ENCODE measurements around the gene DNAH2.

DNAH2 gene

GRCh38 chr17:7841396-7841914 lies 123.9 kb downstream of the DNAH2 start:
- H3K36me3 ChIP-seq (ENCODE audit: control insufficient read depth in 4 of 4, insufficient read depth in 4 of 4, low read length in 3 of 4), result peaks cover 0 to 26% (median 15%) of the 10 kb centered on the region in 4 experiments
- H3K4me3 ChIP-seq (ENCODE audit: control insufficient read depth in 1 of 7, extremely low read depth in 1 of 7, insufficient read depth in 4 of 7, low read depth in 2 of 7, low read length in 6 of 7), result peak overlapping the region; percentile 18 to 90 (median 80)
- no peaks in the 10 kb centered on the region for H3K9me3 ChIP-seq (ENCODE audit: control extremely low read depth in 1 of 5, control insufficient read depth in 4 of 5, insufficient read depth in 2 of 5, low read depth in 1 of 5, low read length in 4 of 5)
- ChIA-PET POLR2A (interaction anchor here (0.6 to 2.5 kb wide), 6 partner anchors 9 to 498 kb away, joined by 3 to 31 read pairs (median 10); partner anchors contain the start of genes CYB5D1, KDM6B and NAA38), CTCF (interaction anchor here (0.6 to 2.5 kb wide), 4 partner anchors 16 to 56 kb away, joined by 3 to 8 read pairs (median 4); no protein-coding TSS in a partner anchor)
- H3K4me1 ChIP-seq (ENCODE audit: control extremely low read depth in 1 of 4, control insufficient read depth in 4 of 4, insufficient read depth in 4 of 4, low read length in 3 of 4), result peaks cover 21 to 83% (median 81%) of the 10 kb centered on the region in 4 experiments
- peak; percentile 85 to 92 (median 89) for DNase-seq
- peak overlapping the region; percentile 94 to 96 for H3K27ac ChIP-seq (ENCODE audit: insufficient read depth in 1 of 2, low read depth in 1 of 2, low read length in 2 of 2, poor library complexity in 1 of 2, severe bottlenecking in 2 of 2)
- 6% methylated on average over 34 of the region's 34 CpGs for WGBS (ENCODE audit: insufficient coverage)
- H3K27me3 ChIP-seq (replicated peaks in 2 of 5; ENCODE audit: control insufficient read depth in 4 of 5, insufficient read depth in 5 of 5, low read length in 4 of 5), result no peaks in the 10 kb centered on the region

DNA sequence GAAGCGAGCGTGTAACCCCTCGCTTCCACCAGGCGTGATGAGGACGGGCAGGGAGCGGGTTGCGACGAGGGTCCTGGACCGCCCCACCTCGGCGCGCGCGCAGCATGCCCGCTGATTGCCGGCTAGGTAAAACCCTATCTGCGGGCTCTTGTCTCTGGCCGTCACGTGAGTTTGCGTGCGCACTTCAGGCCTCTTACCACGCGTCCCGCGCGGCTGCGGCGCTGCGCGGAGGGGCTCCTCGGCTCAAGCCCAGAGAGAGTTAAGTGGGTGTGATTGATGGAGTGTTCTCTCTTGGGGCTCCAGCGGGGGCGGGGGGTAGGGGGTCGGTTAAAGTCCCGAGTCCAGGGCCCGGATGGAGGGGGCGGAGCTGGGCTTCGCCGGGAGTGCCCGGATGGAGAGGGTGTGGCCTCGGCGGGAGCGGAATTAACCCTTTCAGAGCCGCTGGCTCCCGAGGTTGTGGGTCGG lies 124.4 kb downstream of the DNAH2 start:
- H3K4me1 ChIP-seq (ENCODE audit: control extremely low read depth in 1 of 4, control insufficient read depth in 4 of 4, insufficient read depth in 4 of 4, low read length in 3 of 4), result peaks cover 20 to 79% (median 76%) of the 10 kb centered on the region in 4 experiments
- H3K4me3 ChIP-seq (ENCODE audit: control insufficient read depth in 1 of 7, extremely low read depth in 1 of 7, insufficient read depth in 4 of 7, low read depth in 2 of 7, low read length in 6 of 7), result peak overlapping the region; percentile 49 to 90 (median 80)
- no peaks in the 10 kb centered on the region for H3K9me3 ChIP-seq (ENCODE audit: control extremely low read depth in 1 of 5, control insufficient read depth in 4 of 5, insufficient read depth in 2 of 5, low read depth in 1 of 5, low read length in 4 of 5)
- ChIA-PET POLR2A (interaction anchor here (0.6 to 2.5 kb wide), 6 partner anchors 9 to 98 kb away, joined by 3 to 31 read pairs (median 10); partner anchors contain the start of genes CYB5D1, KDM6B and NAA38), CTCF (interaction anchor here (0.6 to 2.5 kb wide), 3 partner anchors 17 to 33 kb away, joined by 3 to 8 read pairs (median 3); no protein-coding TSS in a partner anchor)
- H3K27ac ChIP-seq (ENCODE audit: insufficient read depth in 1 of 2, low read depth in 1 of 2, low read length in 2 of 2, poor library complexity in 1 of 2, severe bottlenecking in 2 of 2), result peak overlapping the region; percentile 94 to 96
- under 1% methylated on average over 38 of the region's 46 CpGs for WGBS (ENCODE audit: insufficient coverage)
- no peaks in the 10 kb centered on the region for H3K27me3 ChIP-seq (replicated peaks in 2 of 5; ENCODE audit: control insufficient read depth in 4 of 5, insufficient read depth in 5 of 5, low read length in 4 of 5)
- H3K36me3 ChIP-seq (ENCODE audit: control insufficient read depth in 4 of 4, insufficient read depth in 4 of 4, low read length in 3 of 4), result peaks cover 0 to 30% (median 18%) of the 10 kb centered on the region in 4 experiments
- peak; percentile 89 to 96 (median 93) for DNase-seq

DNA sequence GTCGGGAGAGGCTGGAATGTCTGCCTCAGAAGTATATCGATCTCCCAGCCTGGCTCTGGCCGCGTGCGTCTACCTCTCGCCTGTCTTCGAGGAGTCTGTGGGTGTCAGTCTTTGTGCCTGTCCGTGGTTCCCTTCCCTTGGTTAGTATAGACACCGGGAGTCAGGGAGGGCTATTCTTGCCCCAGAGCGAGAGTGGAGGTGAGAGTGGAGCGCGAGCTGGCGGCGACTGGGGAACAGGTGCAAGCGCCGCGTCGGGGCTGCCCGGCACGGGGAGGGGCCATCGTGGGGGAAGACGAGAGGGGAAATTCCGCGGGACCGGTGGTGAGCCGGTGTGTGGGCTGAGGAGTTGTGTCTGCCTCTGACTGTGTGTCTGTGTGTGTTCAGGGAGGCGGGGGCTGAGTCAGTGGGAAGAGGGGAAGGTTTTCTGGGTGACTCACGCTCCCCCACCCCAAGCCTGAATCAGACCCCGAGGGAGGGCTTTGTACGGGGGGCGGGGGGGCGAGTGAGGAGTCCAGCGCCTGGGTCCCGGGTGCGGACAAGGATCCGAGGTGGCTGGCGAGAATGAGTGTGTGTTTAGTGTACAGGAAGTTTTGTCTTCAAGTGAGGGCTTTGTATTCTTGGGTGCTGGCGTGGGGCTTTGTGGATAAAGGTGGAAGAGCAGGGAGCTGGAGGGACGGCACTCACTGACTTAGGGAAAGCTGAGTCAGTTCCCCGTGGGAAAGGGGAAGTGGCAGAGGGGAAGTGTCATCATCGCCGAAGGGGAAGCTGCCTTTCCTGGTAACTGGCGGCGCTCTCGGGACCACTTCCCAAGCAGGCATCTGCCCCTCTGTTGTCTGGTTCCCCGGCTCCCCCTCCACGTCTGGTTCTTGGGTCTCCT lies 125.1 kb downstream of the DNAH2 start:
- peak; percentile 87 to 97 (median 97) for DNase-seq
- POLR2A ChIA-PET, result interaction anchor here (0.9 to 4.1 kb wide), 10 partner anchors 7 to 262 kb away, joined by 3 to 37 read pairs (median 6); partner anchors contain the start of genes CYB5D1, KDM6B, NAA38 and TP53
- Histone ChIP-seq H3K4me1 (ENCODE audit: control extremely low read depth in 1 of 4, control insufficient read depth in 4 of 4, insufficient read depth in 4 of 4, low read length in 3 of 4) (peaks cover 13 to 72% (median 69%) of the 10 kb centered on the region in 4 experiments), H3K9me3 (ENCODE audit: control extremely low read depth in 1 of 5, control insufficient read depth in 4 of 5, insufficient read depth in 2 of 5, low read depth in 1 of 5, low read length in 4 of 5) (no peaks in the 10 kb centered on the region), H3K27me3 (replicated peaks in 2 of 5; ENCODE audit: control insufficient read depth in 4 of 5, insufficient read depth in 5 of 5, low read length in 4 of 5) (no peaks in the 10 kb centered on the region), H3K4me3 (ENCODE audit: control insufficient read depth in 1 of 7, extremely low read depth in 1 of 7, insufficient read depth in 4 of 7, low read depth in 2 of 7, low read length in 6 of 7) (peak overlapping the region; percentile 49 to 90 (median 80)), H3K27ac (ENCODE audit: insufficient read depth in 1 of 2, low read depth in 1 of 2, low read length in 2 of 2, poor library complexity in 1 of 2, severe bottlenecking in 2 of 2) (peak overlapping the region; percentile 94 to 96), H3K36me3 (ENCODE audit: control insufficient read depth in 4 of 4, insufficient read depth in 4 of 4, low read length in 3 of 4) (peaks cover 2 to 35% (median 22%) of the 10 kb centered on the region in 4 experiments)
- CTCF ChIA-PET, result interaction anchor here (0.8 to 2.5 kb wide), 3 partner anchors 15 to 90 kb away, joined by 3 to 8 read pairs (median 7); partner anchors contain the start of genes CNTROB, CYB5D1, NAA38 and TRAPPC1
- under 1% methylated on average over 32 of the region's 47 CpGs for WGBS (ENCODE audit: insufficient coverage)

GRCh38 chr17:7843257-7843535 lies 125.7 kb downstream of the DNAH2 start:
- peaks cover 2 to 40% (median 24%) of the 10 kb centered on the region in 4 experiments for H3K36me3 ChIP-seq (ENCODE audit: control insufficient read depth in 4 of 4, insufficient read depth in 4 of 4, low read length in 3 of 4)
- no peak for DNase-seq
- H3K4me3 ChIP-seq (ENCODE audit: control insufficient read depth in 1 of 7, extremely low read depth in 1 of 7, insufficient read depth in 4 of 7, low read depth in 2 of 7, low read length in 6 of 7), result peak overlapping the region; percentile 49 to 90 (median 80)
- H3K27me3 ChIP-seq (replicated peaks in 2 of 5; ENCODE audit: control insufficient read depth in 4 of 5, insufficient read depth in 5 of 5, low read length in 4 of 5), result no peaks in the 10 kb centered on the region
- no peaks in the 10 kb centered on the region for H3K9me3 ChIP-seq (ENCODE audit: control extremely low read depth in 1 of 5, control insufficient read depth in 4 of 5, insufficient read depth in 2 of 5, low read depth in 1 of 5, low read length in 4 of 5)
- POLR2A ChIA-PET, result interaction anchor here (0.9 to 4.1 kb wide), 10 partner anchors 8 to 262 kb away, joined by 3 to 37 read pairs (median 6); partner anchors contain the start of genes CYB5D1, KDM6B, NAA38 and TP53
- H3K4me1 ChIP-seq (ENCODE audit: control extremely low read depth in 1 of 4, control insufficient read depth in 4 of 4, insufficient read depth in 4 of 4, low read length in 3 of 4), result peaks cover 11 to 68% (median 66%) of the 10 kb centered on the region in 4 experiments
- CTCF ChIA-PET, result interaction anchor here (0.8 to 2.5 kb wide), 4 partner anchors 10 to 89 kb away, joined by 3 to 8 read pairs (median 5); partner anchors contain the start of genes CNTROB, CYB5D1, NAA38 and TRAPPC1
- H3K27ac ChIP-seq (ENCODE audit: insufficient read depth in 1 of 2, low read depth in 1 of 2, low read length in 2 of 2, poor library complexity in 1 of 2, severe bottlenecking in 2 of 2), result peak overlapping the region; percentile 94 to 96
- 2% methylated on average over 12 of the region's 17 CpGs for WGBS (ENCODE audit: insufficient coverage)

- DNase-seq, result peak; percentile 93 to 97 (median 96)
- under 1% methylated on average over 36 of the region's 61 CpGs for WGBS (ENCODE audit: insufficient coverage)
- H3K4me3 ChIP-seq (ENCODE audit: control insufficient read depth in 1 of 7, extremely low read depth in 1 of 7, insufficient read depth in 4 of 7, low read depth in 2 of 7, low read length in 6 of 7), result peak overlapping the region; percentile 59 to 90 (median 80)
These were observed 126.2 kb downstream of the DNAH2 start for GRCh38 chr17:7843536-7844291.

More at GRCh38 chr17:7843536-7844291, 126.2 kb downstream of the DNAH2 start:
- ChIA-PET CTCF (interaction anchor here (0.8 to 2.5 kb wide), 4 partner anchors 10 to 89 kb away, joined by 3 to 8 read pairs (median 5); partner anchors contain the start of genes CNTROB, CYB5D1, NAA38 and TRAPPC1), POLR2A (interaction anchor here (0.9 to 4.1 kb wide), 10 partner anchors 8 to 263 kb away, joined by 3 to 37 read pairs (median 6); partner anchors contain the start of genes CYB5D1, KDM6B, NAA38 and TP53)
- Histone ChIP-seq H3K36me3 (ENCODE audit: control insufficient read depth in 4 of 4, insufficient read depth in 4 of 4, low read length in 3 of 4) (peaks cover 2 to 44% (median 25%) of the 10 kb centered on the region in 4 experiments), H3K4me1 (ENCODE audit: control extremely low read depth in 1 of 4, control insufficient read depth in 4 of 4, insufficient read depth in 4 of 4, low read length in 3 of 4) (peaks cover 11 to 63% (median 62%) of the 10 kb centered on the region in 4 experiments), H3K27ac (ENCODE audit: insufficient read depth in 1 of 2, low read depth in 1 of 2, low read length in 2 of 2, poor library complexity in 1 of 2, severe bottlenecking in 2 of 2) (peak overlapping the region; percentile 94 to 96), H3K9me3 (ENCODE audit: control extremely low read depth in 1 of 5, control insufficient read depth in 4 of 5, insufficient read depth in 2 of 5, low read depth in 1 of 5, low read length in 4 of 5) (no peaks in the 10 kb centered on the region), H3K27me3 (replicated peaks in 2 of 5; ENCODE audit: control insufficient read depth in 4 of 5, insufficient read depth in 5 of 5, low read length in 4 of 5) (no peaks in the 10 kb centered on the region)
